HG02759 (cell line): ENCODE measurements around the gene MRTFB.

Experiments used
- ATAC-seq: cut with Tn5 transposase; IDR thresholded peaks from one replicate; pipeline ENCODE4 v1.9.1; 2021; ENCODE audit warnings: mild to moderate bottlenecking, moderate library complexity; ENCODE audit not compliant: unreplicated experiment

Gene MRTFB

DNA sequence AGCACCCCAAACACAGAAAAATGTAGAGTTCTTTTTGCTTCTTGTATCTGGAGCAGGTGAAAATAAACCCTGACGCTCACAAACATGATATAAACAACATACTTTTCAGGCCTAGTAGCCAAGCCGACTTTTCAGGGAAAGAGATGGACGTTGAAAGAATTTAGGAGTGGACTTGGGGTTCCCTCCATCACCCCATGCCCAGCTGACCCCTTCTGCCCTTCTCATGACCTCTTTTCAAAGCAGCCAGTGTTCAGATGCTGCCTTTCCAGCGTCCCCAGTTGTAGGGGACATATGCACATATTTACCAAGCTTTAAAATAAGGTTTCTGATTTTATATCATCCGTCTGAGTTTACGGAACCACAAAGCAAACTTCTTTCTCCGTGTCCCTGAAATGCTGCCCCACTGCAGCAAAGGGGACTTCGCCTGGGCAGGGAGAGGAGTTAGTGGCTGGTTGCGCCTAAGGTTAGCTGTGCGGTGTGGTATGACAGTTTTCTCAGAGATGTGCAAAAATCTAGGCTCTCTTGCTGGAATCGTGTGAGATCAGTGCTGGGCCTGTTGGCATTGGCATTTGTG lies 235.5 kb downstream of the MRTFB start:
- no peak for ATAC-seq

DNA sequence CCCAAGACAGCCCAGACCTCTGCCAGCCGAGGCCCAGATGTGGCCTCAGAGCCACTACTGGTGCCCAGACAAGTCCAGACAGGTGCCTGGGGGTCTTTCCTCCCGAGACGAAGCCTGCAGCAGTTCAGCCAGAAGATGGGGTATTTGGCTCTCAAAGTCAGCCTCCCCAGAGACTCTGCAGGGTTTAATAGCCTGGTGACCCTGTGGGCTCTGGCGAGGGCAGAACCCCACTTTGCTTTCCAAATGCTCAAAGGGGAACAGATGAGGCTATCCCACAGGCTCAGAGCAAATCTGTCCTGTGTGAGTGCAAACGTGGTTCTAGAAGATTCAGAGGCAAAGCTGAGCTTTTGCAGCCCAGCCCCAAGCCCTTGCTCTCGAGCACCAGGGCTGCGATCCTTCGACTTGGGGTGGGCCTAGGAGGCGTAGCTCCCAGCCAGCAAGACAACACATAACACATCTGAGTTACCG lies 236.0 kb downstream of the MRTFB start:
- ATAC-seq: no peak

DNA sequence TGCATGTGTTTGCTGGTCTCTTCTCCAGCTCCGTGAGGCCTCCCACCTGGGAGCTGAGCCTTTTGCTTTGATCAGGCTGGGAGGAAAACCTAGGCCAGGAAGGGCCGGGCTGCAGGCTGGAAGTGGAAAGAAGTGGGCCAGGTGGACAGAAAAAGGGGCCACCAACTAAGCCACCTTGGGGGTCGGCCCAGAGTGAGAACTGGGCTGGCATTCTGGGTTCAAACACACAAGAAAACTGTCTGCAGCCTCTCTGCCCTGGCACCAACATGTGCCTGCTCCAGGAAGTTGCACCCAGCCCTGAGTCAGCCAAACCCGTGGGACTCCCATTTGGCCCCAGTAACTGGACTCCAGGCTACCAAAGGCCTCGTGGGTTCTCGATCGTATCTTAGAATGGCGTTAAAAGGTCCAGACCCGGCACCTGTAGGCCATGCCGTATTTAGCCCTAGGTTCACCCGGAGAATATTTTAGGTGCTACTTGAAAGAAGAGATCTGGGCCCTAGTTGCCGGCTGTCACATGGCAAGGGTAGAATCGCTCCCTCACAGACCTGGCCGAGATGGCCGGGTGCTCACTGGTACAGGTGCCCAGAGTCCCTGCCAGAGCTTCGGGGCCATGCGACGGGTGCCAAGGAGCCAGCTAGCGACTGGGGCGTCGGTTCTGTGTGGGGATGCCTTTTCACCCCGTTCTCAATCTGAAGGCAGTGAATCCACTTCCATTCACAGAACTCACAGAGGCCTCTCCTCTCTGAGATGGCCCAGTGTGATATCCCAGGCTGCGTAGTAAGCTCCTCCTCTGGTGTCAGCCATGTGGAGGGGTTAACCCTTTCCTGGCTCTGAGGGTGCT lies 236.6 kb downstream of the MRTFB start:
- ATAC-seq: no peak

DNA sequence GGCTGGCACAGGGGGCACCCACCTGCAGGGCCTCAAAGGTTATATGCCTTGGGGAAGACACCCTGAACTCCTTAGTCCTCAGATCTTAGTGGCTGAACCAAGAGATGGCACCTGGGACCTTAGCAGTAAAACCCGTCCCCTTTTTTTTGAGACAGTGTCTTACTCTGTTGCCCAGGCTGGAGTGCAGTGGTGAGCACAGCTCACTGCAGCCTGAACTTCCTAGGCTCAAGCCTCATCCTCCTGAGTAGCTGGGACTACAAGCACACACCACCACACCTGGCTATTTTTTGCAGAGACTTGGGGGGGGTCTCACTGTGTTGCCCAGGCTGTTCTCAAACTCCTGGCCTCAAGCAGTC lies 237.2 kb downstream of the MRTFB start:
- no peak for ATAC-seq

DNA sequence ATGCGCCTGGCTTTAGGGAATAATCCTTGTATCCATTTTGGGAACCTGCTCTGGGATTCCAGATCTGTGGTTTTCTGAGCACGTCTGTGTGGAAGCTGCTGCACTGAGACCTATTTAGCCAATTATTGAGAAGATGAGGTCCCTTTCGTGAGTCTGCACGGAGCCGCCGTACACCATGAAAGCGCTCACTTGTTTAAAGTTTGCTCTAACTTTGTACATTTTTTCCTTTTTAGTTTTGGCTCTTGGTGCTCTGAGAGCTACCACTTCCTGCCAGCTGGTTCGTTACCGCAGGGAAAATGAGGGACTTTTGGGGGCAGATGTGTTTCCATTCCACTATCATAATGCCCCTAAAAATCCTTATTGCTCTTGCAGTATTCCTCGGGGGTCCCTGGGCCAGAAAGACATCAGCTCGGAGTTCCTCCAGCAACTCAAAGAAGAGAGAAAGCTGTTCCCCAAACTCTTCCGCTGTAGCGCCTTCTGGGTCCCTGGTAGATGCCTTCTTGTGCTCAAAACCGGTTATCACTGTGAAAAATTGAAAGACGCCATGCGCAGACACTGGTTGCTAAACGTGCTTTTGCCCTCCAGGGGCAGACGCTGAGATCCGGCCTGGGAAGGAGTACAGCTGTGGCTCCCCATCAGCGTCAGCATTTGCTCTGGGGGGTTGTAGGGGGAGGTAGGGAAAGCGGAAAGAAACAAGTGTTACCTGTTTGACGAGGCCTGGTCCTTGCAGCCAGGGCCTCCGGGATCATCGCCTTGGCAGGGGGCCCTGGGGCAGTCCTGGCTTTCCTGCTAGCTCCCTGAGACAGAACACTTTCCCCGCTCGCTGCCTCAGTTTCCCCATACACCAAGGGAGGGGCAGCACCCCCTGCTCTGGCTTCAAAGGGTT lies 238.1 kb downstream of the MRTFB start:
- no peak for ATAC-seq

DNA sequence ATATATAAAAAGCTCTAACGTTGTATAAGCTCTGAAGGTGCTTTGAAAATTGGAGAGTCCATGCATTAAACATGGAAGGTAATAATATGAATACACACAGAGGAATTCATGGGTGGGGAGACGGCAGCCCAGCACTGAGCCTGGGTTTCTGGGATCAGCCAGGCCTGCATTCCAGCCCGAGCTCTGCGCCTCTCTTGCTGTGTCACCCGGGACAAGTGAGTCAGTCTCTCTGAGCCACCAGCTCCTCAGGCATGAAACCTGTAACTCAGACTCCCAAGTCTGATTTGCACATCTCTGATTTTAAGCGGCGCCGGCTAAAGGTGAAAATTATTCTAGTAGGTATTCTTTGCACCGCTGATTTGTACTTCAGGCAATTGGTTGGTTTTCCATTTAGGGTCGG lies 238.8 kb downstream of the MRTFB start:
- ATAC-seq: no peak

DNA sequence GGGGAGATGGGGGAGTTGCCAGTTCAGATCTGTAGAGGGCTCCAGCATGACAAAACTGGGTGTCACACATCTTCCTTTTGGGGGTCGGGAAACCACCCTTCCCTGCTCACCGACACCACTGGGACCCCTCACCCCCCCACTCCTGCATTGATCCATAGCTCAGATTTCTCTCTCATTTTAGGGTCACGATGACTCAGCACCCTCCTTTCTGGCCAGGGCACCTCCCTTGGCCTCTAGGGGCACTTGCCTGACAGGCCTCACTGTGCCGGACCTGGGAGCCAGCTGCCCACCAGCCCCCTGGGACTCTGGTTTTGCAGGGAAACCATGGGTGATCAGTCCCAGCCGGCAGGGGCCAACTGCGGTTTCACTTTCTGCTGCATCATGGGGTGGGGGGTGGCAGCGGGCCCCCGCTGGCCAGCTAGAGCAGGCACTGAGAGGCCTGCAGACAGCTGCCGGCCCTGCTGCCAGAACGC lies 239.4 kb downstream of the MRTFB start:
- ATAC-seq: peak; percentile 79

DNA sequence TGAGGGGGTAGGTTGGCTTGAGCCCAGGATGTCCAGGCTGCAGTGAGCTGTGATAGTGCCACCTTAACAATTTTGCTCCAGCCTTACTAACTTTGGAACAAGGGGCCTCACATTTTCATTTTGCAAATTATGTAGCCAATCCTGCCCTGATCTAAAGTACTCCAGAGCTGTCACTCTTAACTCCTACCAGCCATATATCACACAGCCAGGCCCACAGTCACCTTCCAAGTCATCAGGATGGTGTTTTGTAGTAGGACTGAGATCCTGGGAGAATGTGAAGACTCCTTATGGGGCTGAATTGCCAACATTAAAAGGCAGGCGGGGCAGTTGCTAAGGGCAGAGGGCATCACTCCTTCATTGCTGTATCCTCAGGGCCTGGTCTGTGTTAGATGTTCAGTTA lies 243.0 kb downstream of the MRTFB start:
- ATAC-seq: no peak

DNA sequence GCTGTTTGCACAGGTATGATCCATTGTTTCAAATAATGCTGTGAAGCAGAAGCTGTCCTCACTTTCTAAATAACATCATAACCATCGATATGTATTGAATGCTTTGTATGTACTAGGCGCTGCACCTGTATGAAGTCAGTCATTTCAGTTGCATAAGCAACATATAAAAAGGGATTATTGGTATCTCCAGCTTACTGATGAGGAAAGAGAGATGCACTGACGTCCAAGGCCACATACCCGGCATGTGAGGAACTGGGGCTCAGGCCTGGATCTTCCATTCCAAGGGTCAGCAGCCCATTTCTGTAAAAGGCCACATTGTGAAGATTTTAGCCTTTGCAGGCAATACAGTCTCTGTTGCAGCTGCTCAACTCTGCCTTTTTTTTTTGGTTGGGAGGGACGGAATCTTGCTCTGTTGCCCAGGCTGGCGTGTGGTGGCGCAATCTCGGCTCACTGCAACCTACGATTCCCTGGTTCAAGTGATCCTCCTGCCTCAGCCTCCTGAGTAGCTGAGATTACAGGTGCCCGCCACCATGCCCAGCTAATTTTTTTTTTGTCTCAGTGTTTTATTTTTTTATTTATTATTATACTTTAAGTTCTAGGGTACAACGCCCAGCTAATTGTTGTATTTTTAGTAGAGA lies 244.7 kb downstream of the MRTFB start:
- ATAC-seq: no peak
